HG02840 (cell line): ENCODE data around the gene ARL5A.
"Not testable (repeated sequence)": the region's sequence is repeated elsewhere in the genome, so short reads cannot be mapped to it uniquely, and the experiment has no call there.

Source experiments
- ATAC-seq: cut with Tn5 transposase; IDR thresholded peaks from one replicate; pipeline ENCODE4 v1.9.1; 2021; ENCODE audit warnings: mild to moderate bottlenecking, moderate library complexity, moderate number of reproducible peaks; ENCODE audit not compliant: unreplicated experiment, low FRiP score

ARL5A gene

GRCh38 chr2:151828143-151828889 is at the start of gene ARL5A:
ARL5A (minus strand) TSS chr2:151828421; CDS start chr2:151828176, 245 bp downstream.
- peak; percentile 96 for ATAC-seq

- ATAC-seq = not testable (repeated sequence)
Measured at GRCh38 chr2:151875631-151876030, 47.4 kb upstream of the ARL5A start.

- no peak for ATAC-seq
Measured at GRCh38 chr2:151872463-151872862, 44.2 kb upstream of the ARL5A start.

- no peak for ATAC-seq
Measured at GRCh38 chr2:151869291-151869690, 41.1 kb upstream of the ARL5A start.

- ATAC-seq = peak; percentile 99
Measured at GRCh38 chr2:151862700-151863099, 34.5 kb upstream of the ARL5A start.

GRCh38 chr2:151861174-151861573 is 33.0 kb upstream of the ARL5A start:
- no peak for ATAC-seq

GRCh38 chr2:151860613-151861146 is 32.5 kb upstream of the ARL5A start:
- ATAC-seq = no peak

- no peak for ATAC-seq
Measured at GRCh38 chr2:151860210-151860609, 32.0 kb upstream of the ARL5A start.

GRCh38 chr2:151857650-151858049 is 29.4 kb upstream of the ARL5A start:
- no peak for ATAC-seq

GRCh38 chr2:151855111-151855510 is 26.9 kb upstream of the ARL5A start:
- ATAC-seq = no peak

- ATAC-seq = no peak
Measured at GRCh38 chr2:151853070-151853758, 25.0 kb upstream of the ARL5A start.

GRCh38 chr2:151852260-151853069 is 24.2 kb upstream of the ARL5A start:
- ATAC-seq = no peak

- ATAC-seq = no peak
Measured at GRCh38 chr2:151851761-151852160, 23.5 kb upstream of the ARL5A start.

- no peak for ATAC-seq
Measured at GRCh38 chr2:151849413-151850010, 21.3 kb upstream of the ARL5A start.

- ATAC-seq = peak; percentile 47
Measured at GRCh38 chr2:151845884-151846283, 17.7 kb upstream of the ARL5A start.

GRCh38 chr2:151845481-151845880 is 17.3 kb upstream of the ARL5A start:
- no peak for ATAC-seq

GRCh38 chr2:151844211-151844896 is 16.1 kb upstream of the ARL5A start:
- ATAC-seq = no peak

- ATAC-seq = no peak
Measured at GRCh38 chr2:151843691-151844061, 15.5 kb upstream of the ARL5A start.

GRCh38 chr2:151842830-151843690 is 14.8 kb upstream of the ARL5A start:
- ATAC-seq = peak; percentile 29
